K562 (cell line): ENCODE data around the gene ATP5ME. TPM values are rescaled to one million over a fixed set of nuclear protein-coding genes. Genes with fewer than 3 reads are reported as not detected.

Experiments
- ATAC-seq: fragments of 200-7000 bp; cut with Tn5 transposase; 3 replicates; pipeline ENCODE4 v1.9.1; 2020; ENCODE audit warnings: moderate library complexity
- BruUV-seq: library from RNA; stranded (reverse); fragments of 400-500 nt; replicated peaks from 2 replicates; lab custom pipeline; 2021; lab: Mats Ljungman, UMichigan
- CTCF ChIA-PET: fragments of 300-600 bp; formaldehyde crosslinking; extraction: SDS; loops from one replicate; lab custom pipeline; 2021; ENCODE audit warnings: low intra/inter-chr PET ratio; lab: Yijun Ruan, JAX
- POLR2A ChIA-PET: fragments of 300-600, 350-650 bp; sonication (Branson Sonifier 250); formaldehyde crosslinking; extraction: SDS; loops from one replicate; lab custom pipeline; 2021; ENCODE audit warnings: antibody characterized with exemption, inconsistent platforms; lab: Yijun Ruan, JAX
- DNase-seq, 4 experiments: peaks; one replicate each; pipeline versions ENCODE4 v3.0.0 to v3.0.0-alpha.2; 2011 to 2018; ENCODE audit warnings: low spot score in 3 of 4, mixed read lengths in 3 of 4; ENCODE audit errors: extremely low read depth in 1 of 4
- FAIRE-seq: peaks from 2 replicates; lab custom pipeline; 2011; peaks lifted over from hg19 to GRCh38; lab: Jason Lieb, UNC
- H2AFZ ChIP-seq: 2 replicates; pipeline ENCODE4 v1.6.0; 2011; ENCODE audit warnings: low read depth, low read length, control low read depth, inconsistent platforms
- H3K27ac ChIP-seq: fragments of 200-600 bp; 3 replicates; pipeline ENCODE4 v1.8.0; 2011; ENCODE audit warnings: low read depth, mild to moderate bottlenecking, control low read depth, inconsistent platforms, low read length, moderate library complexity, mixed read lengths; ENCODE audit errors: extremely low read depth
- H3K27me3 ChIP-seq, 2 experiments: fragments of 300-600 bp in 1 of 2; 2 replicates in 1 of 2; 3 replicates in 1 of 2; pipeline versions ENCODE4 v1.6.0 to v1.8.0; 2011; ENCODE audit warnings: inconsistent platforms in 2 of 2, low read length in 2 of 2, mild to moderate bottlenecking in 1 of 2, mixed read lengths in 1 of 2, moderate library complexity in 1 of 2; ENCODE audit not compliant: control insufficient read depth in 2 of 2, insufficient read depth in 2 of 2
- H3K36me3 ChIP-seq: fragments of 300-600 bp; 3 replicates; pipeline ENCODE4 v1.8.0; 2011; ENCODE audit warnings: mild to moderate bottlenecking, low read length, inconsistent platforms; ENCODE audit not compliant: control insufficient read depth, insufficient read depth
- H3K4me1 ChIP-seq, 2 experiments: fragments of 200-600 bp in 1 of 2; replicated peaks in 1 of 2; 2 replicates in 1 of 2; 3 replicates in 1 of 2; pipeline versions ENCODE4 v1.5.1 to v1.8.0; 2011; ENCODE audit warnings: inconsistent platforms in 2 of 2, low read length in 2 of 2, mild to moderate bottlenecking in 1 of 2, mixed read lengths in 1 of 2, moderate library complexity in 1 of 2; ENCODE audit not compliant: control insufficient read depth in 2 of 2, insufficient read depth in 2 of 2
- H3K4me2 ChIP-seq: 2 replicates; pipeline ENCODE4 v1.6.1; 2011; ENCODE audit warnings: low read length, control low read depth, inconsistent platforms, mixed read lengths; ENCODE audit not compliant: insufficient read depth
- H3K4me3 ChIP-seq: fragments of 200-600 bp; sonication (generic), shearing (Covaris generic); 2 replicates; pipeline ENCODE4 v1.5.1; 2016; ENCODE audit warnings: control low read depth, inconsistent platforms
- H3K79me2 ChIP-seq: fragments of 200-600 bp; 3 replicates; pipeline ENCODE4 v1.8.0; 2011; ENCODE audit warnings: low read length, inconsistent platforms; ENCODE audit not compliant: control insufficient read depth, insufficient read depth
- H3K9ac ChIP-seq, 2 experiments: 2 replicates each; pipeline versions ENCODE4 v1.6.0 to v1.6.1; 2011; ENCODE audit warnings: low read depth in 2 of 2, low read length in 2 of 2, control low read depth in 1 of 2, inconsistent platforms in 1 of 2, mild to moderate bottlenecking in 1 of 2, mixed read lengths in 1 of 2; ENCODE audit not compliant: insufficient read depth in 1 of 2
- H3K9me1 ChIP-seq: one replicate; pipeline ENCODE4 v1.6.0; 2011; ENCODE audit warnings: inconsistent platforms, mild to moderate bottlenecking, low read length, moderate library complexity; ENCODE audit not compliant: control insufficient read depth, insufficient read depth
- H3K9me3 ChIP-seq: replicated peaks from 2 replicates; pipeline ENCODE4 v1.5.1; 2011; ENCODE audit warnings: low read depth, low read length, inconsistent platforms; ENCODE audit not compliant: control insufficient read depth, insufficient read depth
- H4K20me1 ChIP-seq: replicated peaks from 2 replicates; pipeline ENCODE4 v1.6.1; 2011; ENCODE audit warnings: low read length, inconsistent platforms, mixed read lengths; ENCODE audit not compliant: control insufficient read depth, insufficient read depth
- KDM1A ChIP-seq, 2 experiments: fragments of 450-650 bp; IDR thresholded peaks; 2 replicates each; pipeline ENCODE4 v1.6.1; 2016; ENCODE audit warnings: mild to moderate bottlenecking in 2 of 2
- OTX1 ChIP-seq: fragments of 450-650 bp; formaldehyde crosslinking; IDR thresholded peaks from 2 replicates; pipeline ENCODE4 v1.4.0; 2022; ENCODE audit warnings: mild to moderate bottlenecking
- RBFOX2 ChIP-seq: fragments of 200-400 bp; formaldehyde crosslinking; IDR thresholded peaks from 2 replicates; pipeline ENCODE4 v1.6.1; 2017; ENCODE audit warnings: low read depth, mild to moderate bottlenecking, low read length, moderate library complexity
- SMAD2 ChIP-seq: fragments of 150-350 bp; IDR thresholded peaks from 2 replicates; pipeline ENCODE4 v1.6.1; 2014; ENCODE audit warnings: low read depth, mild to moderate bottlenecking, low read length
- whole genome bisulfite sequencing: fragments of 100-300 bp; shearing (Covaris generic); methylation state at CpG from one replicate; pipeline ENCODE4 v1.1.6; 2016; ENCODE audit warnings: low coverage, mixed read lengths; ENCODE audit not compliant: insufficient coverage; ENCODE audit errors: missing lambda C conversion rate; 5-methylcytosine and 5-hydroxymethylcytosine counted together
- in situ Hi-C: fragments of 300-500 bp; cut with MboI; formaldehyde crosslinking; loops from 4 replicates; pipeline ENCODE4 v1.15.0; 2018; ENCODE audit warnings: inconsistent platforms, mixed read lengths
- intact Hi-C: fragments of 100-400 bp; cut with micrococcal nuclease; formaldehyde crosslinking; loops from 2 replicates; pipeline ENCODE4 v1.14.2; 2022
- polyA plus RNA-seq, 8 experiments: library from polyadenylated mRNA; depleted of rRNA in 4 of 8; stranded (reverse) in 5 of 8; unstranded in 3 of 8; fragments of >200 nt; fragmentation: Nextera tagmentation in 2 of 8; fragmentation: Illumina TruSeq in 1 of 8; extraction: Ambion mirVana in 2 of 8; extraction: Trizol in 1 of 8; gene quantifications; 2 replicates each; pipeline versions ENCODE4 v1.2.1 to v1.2.3, GENCODE V29; 2011 to 2014; ENCODE audit warnings: inconsistent platforms in 1 of 8, missing spikeins in 1 of 8
- total RNA-seq, 7 experiments: library from RNA; depleted of rRNA in 6 of 7; stranded (reverse); fragments of >200 nt in 6 of 7; fragmentation: Illumina TruSeq in 2 of 7; extraction: Trizol in 2 of 7; gene quantifications; 2 replicates each; pipeline versions ENCODE4 v1.2.1 to v1.2.3, GENCODE V29; 2011 to 2021; ENCODE audit warnings: low replicate concordance in 1 of 7

The ATP5ME gene
- total and polyA plus RNA-seq, 9 of the 15 experiments (the other 6 are each of a cell fraction or from before 2014, with no cell fraction given): 509 to 2,480 (median 887) TPM

DNA sequence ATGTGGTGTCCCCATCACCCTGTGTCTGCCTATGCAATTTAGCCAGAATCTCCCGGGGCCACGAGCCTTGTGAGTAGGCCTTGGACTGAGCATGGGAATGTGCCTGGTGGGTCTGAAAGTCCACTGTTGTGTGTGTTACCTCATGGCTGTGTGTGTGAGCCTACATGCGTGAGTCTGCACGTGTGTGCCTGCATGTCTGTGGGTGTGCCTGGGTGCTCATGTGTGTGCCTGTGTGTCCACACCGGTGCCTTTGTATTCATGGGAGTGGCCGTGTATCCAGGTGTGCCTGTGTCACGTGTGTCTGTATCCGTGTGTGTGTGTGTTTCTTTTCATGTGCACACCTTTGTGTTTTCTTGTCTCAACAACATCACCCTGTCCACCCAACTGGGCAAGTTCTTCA is 14.2 kb downstream of the ATP5ME start:
- peaks cover 3% of the 10 kb centered on the region; the same call in 1 of the 2 replicates for H3K9me3 ChIP-seq
- H3K4me2 ChIP-seq: no peak overlapping the region
- ChIA-PET CTCF (no interaction called here), POLR2A (no interaction called here)
- intact Hi-C loops: no loop called here
- no peak overlapping the region for H2AFZ ChIP-seq
- no peak overlapping the region for H3K9ac ChIP-seq
- no peak overlapping the region for H3K4me3 ChIP-seq
- peaks cover 15 to 44% of the 10 kb centered on the region in 2 experiments; a peak in 3 of 5 replicates for H3K27me3 ChIP-seq
- in situ Hi-C loops: no loop called here
- H3K27ac ChIP-seq: no peak overlapping the region
- 0% methylated on average over 8 of the region's 8 CpGs for WGBS
- H3K79me2 ChIP-seq: no peaks in the 10 kb centered on the region
- no peaks in the 10 kb centered on the region for H4K20me1 ChIP-seq
- no TSS peak for BruUV-seq
- H3K36me3 ChIP-seq: no peaks in the 10 kb centered on the region
- no peaks in the 10 kb centered on the region for H3K9me1 ChIP-seq
- ATAC-seq (no peak), DNase-seq (no peak), FAIRE-seq (no peak)
- peaks cover 0 to 54% of the 10 kb centered on the region in 2 experiments; a peak in 2 of 5 replicates for H3K4me1 ChIP-seq
- no peak for TF ChIP-seq RBFOX2

DNA sequence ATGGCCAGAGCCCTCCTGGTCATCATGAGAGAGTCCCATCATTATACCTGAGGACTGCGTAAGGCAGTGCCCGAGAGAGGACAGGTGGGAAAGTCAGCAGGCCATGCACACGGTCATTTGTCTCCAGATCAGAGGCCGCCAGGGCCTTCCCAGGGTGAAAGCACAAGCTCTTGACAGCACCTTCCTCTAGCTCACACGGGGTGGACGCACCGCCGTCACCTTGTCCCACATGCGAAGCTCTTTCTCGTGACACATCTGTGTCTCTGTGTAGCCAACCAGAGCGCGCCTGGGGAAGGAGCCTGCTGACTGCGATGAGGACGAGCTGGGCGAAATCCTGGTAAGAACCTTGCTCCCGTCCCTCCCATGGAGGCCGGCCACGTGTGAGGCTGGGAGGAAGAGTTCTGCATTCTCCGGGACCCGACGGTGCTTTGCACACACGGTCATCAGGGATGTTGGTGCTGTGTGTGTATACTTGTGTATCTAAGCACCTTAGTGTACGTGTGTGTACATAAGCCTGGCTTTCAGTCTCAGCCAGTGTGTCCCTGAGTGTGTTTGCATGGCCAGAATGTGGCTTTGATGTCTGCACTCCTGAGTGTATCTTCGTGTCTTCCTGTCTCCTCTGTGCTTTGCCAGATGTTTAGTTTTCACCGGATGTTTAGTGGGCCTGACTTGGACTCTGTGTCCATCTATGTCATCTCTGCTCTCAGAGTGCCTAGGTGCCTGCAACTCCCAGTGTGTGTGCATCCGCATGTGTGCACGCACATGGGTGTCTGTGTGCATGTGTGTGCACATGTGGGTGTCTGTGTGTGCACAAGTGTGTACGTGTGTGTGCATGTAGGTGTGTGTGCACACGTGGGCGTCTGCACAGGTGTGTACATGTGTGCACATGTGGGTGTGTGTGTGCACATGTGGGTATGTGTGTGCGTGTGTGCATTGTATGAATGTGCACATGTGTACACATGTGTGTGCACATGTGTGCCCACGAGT is 15.1 kb downstream of the ATP5ME start:
- Histone ChIP-seq H3K27ac (no peak overlapping the region), H3K36me3 (no peaks in the 10 kb centered on the region), H4K20me1 (no peaks in the 10 kb centered on the region), H3K79me2 (no peaks in the 10 kb centered on the region), H2AFZ (no peak overlapping the region), H3K4me2 (no peak overlapping the region), H3K9me1 (no peaks in the 10 kb centered on the region), H3K9ac (no peak overlapping the region), H3K9me3 (peaks cover 3% of the 10 kb centered on the region; the same call in 1 of the 2 replicates), H3K4me3 (no peak overlapping the region), H3K4me1 (peaks cover 0 to 56% of the 10 kb centered on the region in 2 experiments; a peak in 2 of 5 replicates), H3K27me3 (peaks cover 17 to 44% of the 10 kb centered on the region in 2 experiments; a peak in 4 of 5 replicates)
- intact Hi-C loops: no loop called here
- no TSS peak for BruUV-seq
- DNase-seq (no peak), ATAC-seq (no peak), FAIRE-seq (no peak)
- POLR2A ChIA-PET: interaction anchor here (1.0 kb wide), 1 partner anchor 44 kb away, joined by 3 read pairs; no protein-coding TSS in a partner anchor
- CTCF ChIA-PET: no interaction called here
- 28% methylated on average over 32 of the region's 32 CpGs for WGBS
- in situ Hi-C loops: no loop called here
- TF ChIP-seq OTX1 (CRISPR knock-in tag): no peak
- no peak for TF ChIP-seq SMAD2
- peak in 1 of 2 experiments; percentile 84; a peak in 1 of 4 replicates for TF ChIP-seq KDM1A (IDR thresholded peaks at IDR 0.05)
